AG04450 (cell line): Measurements from ENCODE around the gene CC2D2A. TPM values are rescaled to one million over a fixed set of nuclear protein-coding genes. Genes with fewer than 3 reads are reported as not detected.
A peak's percentile ranks its signal among the peaks of the same experiment; 100 is the strongest.

Experiments
- CTCF ChIA-PET: fragments of 300-600, 350-600 bp; formaldehyde crosslinking; extraction: SDS; loops from one replicate; lab custom pipeline; 2022; ENCODE audit warnings: antibody characterized with exemption, inconsistent platforms; lab: Charles Lee
- POLR2A ChIA-PET: fragments of 350-600 bp; formaldehyde crosslinking; extraction: SDS; loops from one replicate; lab custom pipeline; 2021; ENCODE audit warnings: antibody characterized with exemption, inconsistent platforms; lab: Yijun Ruan, JAX
- DNase-seq: peaks from one replicate; pipeline ENCODE4 v3.0.0-alpha.2; 2011; ENCODE audit warnings: low read depth, low spot score
- H3K27ac ChIP-seq: one replicate; pipeline ENCODE4 v1.5.1; 2012; ENCODE audit warnings: low read depth, low read length, control low read depth
- H3K27me3 ChIP-seq: one replicate; pipeline ENCODE4 v1.6.0; 2012; ENCODE audit warnings: low read length; ENCODE audit not compliant: control insufficient read depth, insufficient read depth
- H3K4me3 ChIP-seq: 2 replicates; pipeline ENCODE4 v1.5.1; 2011; ENCODE audit warnings: mild to moderate bottlenecking, low read depth, low read length, control low read depth
- H3K9me3 ChIP-seq: 2 replicates; pipeline ENCODE4 v1.5.1; 2012; ENCODE audit warnings: low read length; ENCODE audit not compliant: control insufficient read depth, insufficient read depth
- CTCF ChIP-seq: IDR thresholded peaks from 2 replicates; pipeline ENCODE4 v1.5.1; 2011; ENCODE audit warnings: low read depth, low read length, control low read depth, inconsistent platforms
- polyA plus RNA-seq: library from polyadenylated mRNA; depleted of rRNA; stranded (reverse); fragments of >200 nt; gene quantifications from 2 replicates; pipeline ENCODE4 v1.2.3, GENCODE V29; 2011

Gene CC2D2A
- polyA plus RNA-seq, 1 experiment: 40.7 TPM

DNA sequence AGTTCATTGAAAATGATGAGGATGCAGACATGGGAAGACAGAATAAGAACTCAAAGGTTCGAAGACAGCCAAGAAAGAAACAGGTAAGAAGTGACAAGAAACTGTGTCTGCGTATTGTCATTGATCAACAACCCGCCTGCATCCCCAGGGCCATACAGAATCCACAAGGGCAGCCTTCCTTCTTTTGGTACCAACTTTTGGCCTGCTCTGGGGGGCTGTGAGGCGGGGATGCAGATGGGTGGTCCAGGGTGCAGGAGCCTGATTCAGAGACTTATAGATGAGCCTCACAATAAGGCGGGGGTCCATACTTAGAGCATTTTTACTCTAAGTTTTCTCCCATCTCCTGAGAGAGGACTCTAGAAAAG, 9.0 kb downstream of the CC2D2A start:
- no peak for DNase-seq
- POLR2A ChIA-PET: interaction anchor here (1.3 to 1.8 kb wide), 2 partner anchors 35 to 244 kb away, joined by 5 to 6 read pairs; no protein-coding TSS in a partner anchor
- Histone ChIP-seq H3K27me3 (no peaks in the 10 kb centered on the region), H3K9me3 (no peaks in the 10 kb centered on the region), H3K27ac (no peak overlapping the region), H3K4me3 (no peak overlapping the region)
- no peak for TF ChIP-seq CTCF
- CTCF ChIA-PET: interaction anchor here (0.8 to 2.6 kb wide), 18 partner anchors 9 to 786 kb away, joined by 3 to 32 read pairs (median 6); partner anchors contain the start of gene CC2D2A

- Histone ChIP-seq H3K9me3 (no peaks in the 10 kb centered on the region), H3K27ac (peak overlapping the region; percentile 97), H3K4me3 (peak overlapping the region; percentile 69), H3K27me3 (no peaks in the 10 kb centered on the region)
- ChIA-PET POLR2A (interaction anchor here (0.6 to 1.8 kb wide), 6 partner anchors 34 to 245 kb away, joined by 3 to 6 read pairs (median 4); partner anchors contain the start of genes FAM200B and FBXL5), CTCF (interaction anchor here (0.6 to 2.6 kb wide), 36 partner anchors 9 to 786 kb away, joined by 3 to 32 read pairs (median 4); partner anchors contain the start of gene CC2D2A)
- peak; percentile 70 for DNase-seq
- TF ChIP-seq CTCF: peak; percentile 84
Measured at GRCh38 chr4:15479089-15479912, 9.6 kb downstream of the CC2D2A start.

DNA sequence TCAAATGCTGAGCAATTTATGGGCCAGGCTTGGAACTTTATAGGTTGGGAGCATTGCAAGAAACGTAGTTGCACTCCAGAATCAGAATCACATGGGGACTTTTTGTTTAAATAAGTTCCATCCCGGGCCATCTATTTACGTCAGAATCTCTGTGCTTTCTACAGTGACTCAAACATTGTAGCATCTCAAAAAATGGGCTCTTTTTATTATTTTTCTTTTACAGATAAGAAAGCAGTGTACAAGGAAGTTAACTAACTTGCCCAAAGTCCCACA, 10.2 kb downstream of the CC2D2A start:
- H3K4me3 ChIP-seq: peak overlapping the region; percentile 69
- no peaks in the 10 kb centered on the region for H3K9me3 ChIP-seq
- CTCF ChIA-PET: interaction anchor here (0.7 to 2.6 kb wide), 26 partner anchors 8 to 785 kb away, joined by 3 to 32 read pairs (median 4); partner anchors contain the start of gene CC2D2A
- peak; percentile 52 for DNase-seq
- H3K27me3 ChIP-seq: no peaks in the 10 kb centered on the region
- POLR2A ChIA-PET: interaction anchor here (0.8 to 1.8 kb wide), 5 partner anchors 33 to 245 kb away, joined by 3 to 6 read pairs (median 5); partner anchors contain the start of genes FAM200B and FBXL5
- TF ChIP-seq CTCF: no peak
- peak overlapping the region; percentile 97 for H3K27ac ChIP-seq

DNA sequence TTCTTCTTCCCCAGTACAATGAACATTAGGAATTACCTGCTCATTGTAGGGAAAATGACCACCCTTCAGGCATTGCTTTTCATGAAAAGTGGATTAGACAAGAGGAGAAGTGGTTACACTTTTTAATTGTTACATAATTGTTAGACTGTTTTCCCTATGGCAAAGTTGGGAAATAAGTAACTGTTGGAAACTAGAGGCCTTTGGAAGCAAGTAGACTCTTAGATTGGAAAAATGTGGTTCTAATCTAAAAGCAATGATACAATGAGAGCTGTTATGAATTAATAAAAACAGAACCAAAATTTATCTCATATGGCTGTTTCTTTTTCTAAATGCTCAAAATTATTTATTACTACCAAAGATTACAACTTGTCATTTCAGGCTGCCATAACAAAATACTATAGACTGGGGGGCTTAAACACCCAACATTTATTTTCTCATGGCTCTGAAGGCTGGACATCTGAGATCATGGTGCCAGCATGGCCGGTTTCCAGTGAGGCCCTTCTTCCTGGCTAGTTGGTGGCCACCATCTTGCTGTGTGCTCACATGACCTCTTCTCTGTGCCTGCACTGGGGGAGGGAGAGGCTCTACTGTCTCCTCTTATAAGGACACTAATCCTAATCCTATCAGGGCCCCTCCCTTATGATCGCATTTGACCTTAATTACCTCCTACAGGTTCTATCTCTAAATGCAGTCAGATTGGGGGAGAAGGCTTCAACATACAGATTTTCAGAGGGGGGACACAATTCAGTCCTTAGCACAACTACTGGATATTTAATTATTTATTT, 12.5 kb downstream of the CC2D2A start:
- TF ChIP-seq CTCF: no peak
- CTCF ChIA-PET: no interaction called here
- POLR2A ChIA-PET: no interaction called here
- no peaks in the 10 kb centered on the region for H3K27me3 ChIP-seq
- no peaks in the 10 kb centered on the region for H3K9me3 ChIP-seq
- DNase-seq: no peak
- no peak overlapping the region for H3K4me3 ChIP-seq
- no peak overlapping the region for H3K27ac ChIP-seq
